Esophagus (tissue), 2 donors: ENCODE measurements around the gene SLC6A2. TPM values are rescaled to one million over a fixed set of nuclear protein-coding genes. Genes with fewer than 3 reads are reported as not detected.

Experiments used
- H3K27ac ChIP-seq, 2 donors: one replicate each; pipeline ENCODE4 v1.5.1; 2013; ENCODE audit warnings: low read depth in 2 of 2, mild to moderate bottlenecking in 2 of 2, inconsistent platforms in 1 of 2, low read length in 1 of 2, moderate library complexity in 1 of 2
- H3K27me3 ChIP-seq, 2 donors: one replicate each; pipeline ENCODE4 v1.6.1; 2013; ENCODE audit warnings: low read length in 2 of 2, control low read depth in 1 of 2, mild to moderate bottlenecking in 1 of 2; ENCODE audit not compliant: insufficient read depth in 2 of 2, control insufficient read depth in 1 of 2
- H3K36me3 ChIP-seq, 2 donors: one replicate each; pipeline ENCODE4 v1.6.1; 2013; ENCODE audit warnings: low read length in 1 of 2; ENCODE audit not compliant: control insufficient read depth in 2 of 2, insufficient read depth in 2 of 2
- H3K4me1 ChIP-seq, 2 donors: one replicate each; pipeline ENCODE4 v1.6.1; 2013; ENCODE audit warnings: low read length in 1 of 2; ENCODE audit not compliant: control insufficient read depth in 2 of 2, insufficient read depth in 2 of 2
- H3K4me3 ChIP-seq, 2 donors: one replicate each; pipeline ENCODE4 v1.5.1; 2013; ENCODE audit warnings: low read length in 2 of 2, mild to moderate bottlenecking in 2 of 2, low read depth in 1 of 2, moderate library complexity in 1 of 2
- H3K9me3 ChIP-seq, 2 donors: one replicate each; pipeline ENCODE4 v1.6.1; 2013; ENCODE audit warnings: mild to moderate bottlenecking in 2 of 2, low read depth in 1 of 2, low read length in 1 of 2, moderate library complexity in 1 of 2; ENCODE audit not compliant: control insufficient read depth in 2 of 2, insufficient read depth in 1 of 2
- WGBS, 2 donors: extraction: QIAGEN DNeasy Blood & Tissue Kit; methylation state at CpG; one replicate each; pipeline ENCODE4 v1.1.7; 2013; 5-methylcytosine and 5-hydroxymethylcytosine counted together
- polyA plus RNA-seq, 2 donors: library from polyadenylated mRNA; stranded (reverse); fragments of 200-250 nt; gene quantifications; one replicate each; pipeline ENCODE4 v1.2.3, GENCODE V29; 2013
- donor health status: healthy with polysubstance abuse.
- donor health status: Bipolar disorder and iron deficiency.

SLC6A2 gene
- polyA plus RNA-seq, 2 donors: 0.06 to 0.10 TPM

- H3K36me3 ChIP-seq: no peaks in the 10 kb centered on the region
- H3K4me1 ChIP-seq: no peaks in the 10 kb centered on the region
- no peaks in the 10 kb centered on the region for H3K9me3 ChIP-seq
- H3K27ac ChIP-seq: no peak overlapping the region
- H3K4me3 ChIP-seq: no peak overlapping the region
- 85 to 88% methylated on average over 3 of the region's 3 CpGs for WGBS, 2 donors
- H3K27me3 ChIP-seq: no peaks in the 10 kb centered on the region
Measured at GRCh38 chr16:55625843-55626242, 29.9 kb upstream of the SLC6A2 start.

- H3K9me3 ChIP-seq: peaks cover 0 to 3% of the 10 kb centered on the region in 2 donors
- H3K27ac ChIP-seq: no peak overlapping the region
- H3K4me1 ChIP-seq: no peaks in the 10 kb centered on the region
- WGBS, 2 donors: 68 to 78% methylated on average over 6 of the region's 6 CpGs
- no peak overlapping the region for H3K4me3 ChIP-seq
- no peaks in the 10 kb centered on the region for H3K36me3 ChIP-seq
- H3K27me3 ChIP-seq: no peaks in the 10 kb centered on the region
Measured at GRCh38 chr16:55628306-55628968, 27.4 kb upstream of the SLC6A2 start.

GRCh38 chr16:55630774-55631173, 25.0 kb upstream of the SLC6A2 start:
- Histone ChIP-seq H3K4me1 (no peaks in the 10 kb centered on the region), H3K9me3 (peaks cover 0 to 3% of the 10 kb centered on the region in 2 donors), H3K4me3 (no peak overlapping the region), H3K27ac (no peak overlapping the region), H3K36me3 (no peaks in the 10 kb centered on the region), H3K27me3 (no peaks in the 10 kb centered on the region)

DNA sequence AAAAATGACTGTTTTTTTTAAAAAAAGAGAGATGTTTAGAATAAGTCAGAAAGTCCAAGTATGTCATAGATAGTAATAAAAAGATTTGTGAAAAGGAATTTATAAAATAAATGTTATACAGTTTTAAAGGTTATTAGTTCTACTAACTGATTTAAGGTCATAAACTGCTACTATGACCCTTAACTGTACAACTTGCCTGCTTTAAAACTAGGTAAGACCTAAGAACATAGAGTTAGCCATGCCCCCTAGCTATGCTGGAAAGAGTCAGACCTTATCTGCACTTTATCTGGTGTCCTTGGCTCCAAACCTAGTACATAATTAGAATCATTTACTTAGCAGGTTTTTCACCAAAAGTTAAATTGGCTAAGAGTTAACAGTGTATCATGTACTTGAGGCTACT, 23.5 kb upstream of the SLC6A2 start:
- H3K36me3 ChIP-seq: no peaks in the 10 kb centered on the region

DNA sequence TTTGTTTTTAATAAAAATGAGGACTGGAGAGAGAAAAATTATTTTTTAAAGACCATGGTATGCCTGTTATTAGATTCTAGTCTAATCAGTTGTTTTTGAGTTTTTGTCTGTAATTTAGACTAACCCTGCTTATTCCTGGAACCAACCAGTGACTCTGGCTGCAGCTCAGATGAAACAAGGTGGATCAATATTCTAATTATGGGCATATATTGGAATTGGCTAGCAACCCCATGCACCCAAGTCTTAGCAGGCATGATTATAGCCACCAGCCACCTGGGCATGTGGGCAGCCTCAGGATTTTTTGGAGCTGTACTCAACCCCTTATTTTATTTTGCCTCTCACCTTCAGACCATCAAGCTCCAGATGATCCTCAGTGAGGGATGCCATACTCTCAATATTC, 21.6 kb upstream of the SLC6A2 start:
- H3K4me3 ChIP-seq: no peak overlapping the region
- H3K4me1 ChIP-seq: no peaks in the 10 kb centered on the region
- no peak overlapping the region for H3K27ac ChIP-seq
- H3K9me3 ChIP-seq: peaks cover 0 to 3% of the 10 kb centered on the region in 2 donors
- H3K36me3 ChIP-seq: no peaks in the 10 kb centered on the region
- H3K27me3 ChIP-seq: no peaks in the 10 kb centered on the region

More for the DNA sequence above, 23.5 kb upstream of the SLC6A2 start:
- Histone ChIP-seq H3K9me3 (peaks cover 0 to 3% of the 10 kb centered on the region in 2 donors), H3K4me3 (no peak overlapping the region), H3K27me3 (no peaks in the 10 kb centered on the region), H3K27ac (no peak overlapping the region), H3K4me1 (no peaks in the 10 kb centered on the region)

- 93 to 94% methylated on average over 5 of the region's 5 CpGs for WGBS, 2 donors
- Histone ChIP-seq H3K4me3 (no peak overlapping the region), H3K27me3 (no peaks in the 10 kb centered on the region), H3K4me1 (no peaks in the 10 kb centered on the region), H3K27ac (no peak overlapping the region), H3K36me3 (no peaks in the 10 kb centered on the region), H3K9me3 (no peaks in the 10 kb centered on the region)
Measured at GRCh38 chr16:55638256-55638655, 17.5 kb upstream of the SLC6A2 start.

DNA sequence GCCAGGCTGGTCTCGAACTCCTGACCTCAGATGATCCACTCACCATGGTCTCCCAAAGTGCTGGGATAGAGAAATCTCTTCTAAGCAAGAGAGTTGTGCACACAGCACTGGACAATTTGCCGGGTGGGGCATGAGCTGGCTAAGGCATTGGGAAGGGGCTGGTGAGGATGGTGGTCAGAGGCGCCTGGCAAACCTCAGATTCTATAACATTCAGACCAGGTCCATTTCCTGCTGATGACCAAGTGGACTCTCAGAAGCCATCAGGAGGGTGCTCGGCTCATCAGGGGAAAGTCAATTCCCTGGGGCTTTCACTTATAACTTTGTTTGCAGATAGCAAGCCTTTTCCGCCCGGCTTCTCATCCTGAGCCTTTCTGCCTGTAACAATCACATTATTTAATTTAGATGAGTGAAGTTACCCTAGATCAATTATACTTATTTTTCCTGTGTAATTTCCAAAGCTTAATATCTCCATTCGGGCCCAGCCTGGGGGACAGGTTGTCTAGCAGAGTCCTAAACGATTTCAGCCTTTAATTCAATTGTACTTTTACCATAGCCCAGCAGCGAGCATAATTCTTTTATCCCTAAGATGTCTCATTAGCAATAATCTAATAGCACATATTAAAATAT, 15.0 kb upstream of the SLC6A2 start:
- no peaks in the 10 kb centered on the region for H3K27me3 ChIP-seq
- H3K27ac ChIP-seq: no peak overlapping the region
- WGBS, 2 donors: 81 to 83% methylated on average over 9 of the region's 9 CpGs
- no peaks in the 10 kb centered on the region for H3K4me1 ChIP-seq
- no peak overlapping the region for H3K4me3 ChIP-seq
- no peaks in the 10 kb centered on the region for H3K36me3 ChIP-seq
- H3K9me3 ChIP-seq: no peaks in the 10 kb centered on the region

DNA sequence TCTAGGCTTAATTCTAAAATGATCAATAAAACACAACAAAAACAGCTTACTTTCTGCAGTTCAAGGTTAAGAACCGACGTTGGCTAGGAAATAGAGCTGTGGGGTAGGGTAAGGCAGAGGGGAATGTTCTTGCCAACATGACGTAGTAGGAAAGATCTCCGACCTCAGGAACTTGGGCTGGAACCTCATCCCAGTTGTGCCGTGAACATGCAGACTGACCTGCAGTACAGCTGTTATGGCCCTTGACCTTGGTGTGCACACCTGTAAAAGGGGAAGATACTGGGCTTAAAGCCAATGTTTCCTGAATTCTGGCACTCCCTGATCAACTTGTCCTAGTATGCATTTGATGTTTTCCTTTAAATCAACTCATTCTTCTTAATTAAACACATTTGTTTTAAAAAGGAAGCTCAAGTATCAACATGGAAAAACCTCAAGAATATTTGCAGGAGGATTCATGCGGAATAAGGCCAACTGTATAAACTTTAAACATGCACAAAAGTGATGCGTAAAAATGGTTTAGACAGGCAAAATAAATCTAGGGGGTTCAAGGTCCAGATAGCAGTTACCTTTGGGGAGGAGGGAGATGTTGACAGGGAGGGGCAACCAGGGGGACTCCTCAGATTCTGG, 14.2 kb upstream of the SLC6A2 start:
- no peaks in the 10 kb centered on the region for H3K36me3 ChIP-seq
- H3K9me3 ChIP-seq: no peaks in the 10 kb centered on the region
- H3K27ac ChIP-seq: no peak overlapping the region
- no peak overlapping the region for H3K4me3 ChIP-seq
- WGBS, 2 donors: 56 to 59% methylated on average over 7 of the region's 7 CpGs
- H3K4me1 ChIP-seq: no peaks in the 10 kb centered on the region
- H3K27me3 ChIP-seq: no peaks in the 10 kb centered on the region

DNA sequence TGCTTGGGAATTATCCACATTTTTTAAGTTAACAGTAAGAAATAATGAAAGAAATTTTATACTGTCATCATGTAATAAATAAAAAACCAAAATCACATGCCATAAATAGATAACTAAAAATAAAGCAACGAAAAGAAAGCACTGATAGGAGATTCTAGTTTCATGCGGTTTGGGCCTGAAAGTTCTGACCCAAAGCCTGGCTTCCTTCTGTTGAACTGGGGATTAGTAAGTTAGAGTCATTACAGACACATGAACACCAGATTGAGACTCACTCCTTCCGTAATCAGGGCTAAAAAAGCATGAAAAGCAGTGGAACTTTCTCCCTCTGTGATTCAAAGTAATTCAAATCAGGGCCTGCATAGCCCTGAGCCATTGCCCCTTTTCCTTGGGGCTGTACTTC, 13.2 kb upstream of the SLC6A2 start:
- 80 to 93% methylated on average over 3 of the region's 3 CpGs for WGBS, 2 donors

More for the DNA sequence above, 13.2 kb upstream of the SLC6A2 start:
- Histone ChIP-seq H3K27me3 (no peaks in the 10 kb centered on the region), H3K9me3 (no peaks in the 10 kb centered on the region), H3K27ac (no peak overlapping the region), H3K4me3 (no peak overlapping the region), H3K4me1 (no peaks in the 10 kb centered on the region), H3K36me3 (no peaks in the 10 kb centered on the region)
